GM23248 (cell line): ENCODE data around the gene C1orf116.

Source experiments
- EZH2 ChIP-seq: fragments of 200-600 bp; sonication (generic); IDR thresholded peaks from 2 replicates; pipeline ENCODE4 v1.6.1; 2018; ENCODE audit warnings: antibody characterized with exemption, mild to moderate bottlenecking; ENCODE audit not compliant: insufficient read depth, poor library complexity, severe bottlenecking
- EZH2phosphoT487 ChIP-seq: fragments of 200-600 bp; sonication (generic); IDR thresholded peaks from 2 replicates; pipeline ENCODE4 v1.6.1; 2018; ENCODE audit warnings: antibody characterized with exemption, moderate library complexity, mild to moderate bottlenecking, low read depth; ENCODE audit not compliant: insufficient read depth

GRCh38 chr1:207081806-207082205 lies 49.2 kb upstream of the C1orf116 start:
- no peak for TF ChIP-seq EZH2
- no peak for TF ChIP-seq EZH2phosphoT487
